K562 treated with DMSO at 1 percent for 24 hours (cell line): ENCODE data around the gene POLD2. TPM values are rescaled to one million over a fixed set of nuclear protein-coding genes. Genes with fewer than 3 reads are reported as not detected.

Experiments used
- total RNA-seq: library from RNA; unstranded; fragments of 300-600 nt; gene quantifications from 2 replicates; pipeline ENCODE4 v1.2.3, GENCODE V29; 2022; ENCODE audit warnings: low read depth; ENCODE audit not compliant: insufficient read depth

The POLD2 gene
- 128 and 147 TPM in 2 replicates for total RNA-seq

GRCh38 chr7:44123190-44124003 is at the start of gene POLD2:
TSS of gene POLD2 (minus strand) at chr7:44123548. CDS start at chr7:44122053, 1,495 bp downstream.

DNA sequence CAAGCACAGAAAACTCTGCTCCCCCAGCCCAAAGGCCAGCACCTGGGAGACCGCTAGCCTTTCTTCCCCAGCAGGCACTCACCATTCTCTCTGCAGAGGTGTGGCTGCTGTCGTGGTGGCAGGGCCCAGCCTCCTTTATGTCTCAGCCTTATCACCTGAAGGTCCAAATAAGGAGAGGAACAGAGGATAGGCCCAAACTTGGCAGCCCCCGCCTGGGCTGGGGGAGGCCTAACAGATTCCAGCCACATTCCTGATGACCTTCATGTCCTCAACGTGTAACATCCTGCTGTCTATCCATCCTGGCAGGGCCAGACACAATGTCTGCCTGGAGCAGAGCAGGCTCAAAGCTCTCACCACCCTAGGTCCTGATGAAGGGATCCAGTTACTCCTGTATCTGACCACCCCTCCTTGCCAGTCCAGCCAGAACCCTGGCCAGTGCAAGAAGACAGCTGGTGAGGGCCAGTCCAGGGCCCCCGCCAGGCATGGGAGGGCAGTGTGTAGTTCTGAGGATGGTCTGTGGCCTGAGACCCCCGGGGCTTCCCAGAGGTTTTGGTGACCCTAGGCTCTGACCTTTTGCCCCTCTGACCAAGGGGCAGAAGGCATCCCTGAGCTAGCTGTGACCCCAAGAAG is 18.0 kb upstream of the POLD2 start, which contains the start of gene MYL7:
TSS of gene MYL7 (minus strand) at position 112 of the 630 bp plus-strand sequence. CDS start at position 85, 27 bp downstream.

DNA sequence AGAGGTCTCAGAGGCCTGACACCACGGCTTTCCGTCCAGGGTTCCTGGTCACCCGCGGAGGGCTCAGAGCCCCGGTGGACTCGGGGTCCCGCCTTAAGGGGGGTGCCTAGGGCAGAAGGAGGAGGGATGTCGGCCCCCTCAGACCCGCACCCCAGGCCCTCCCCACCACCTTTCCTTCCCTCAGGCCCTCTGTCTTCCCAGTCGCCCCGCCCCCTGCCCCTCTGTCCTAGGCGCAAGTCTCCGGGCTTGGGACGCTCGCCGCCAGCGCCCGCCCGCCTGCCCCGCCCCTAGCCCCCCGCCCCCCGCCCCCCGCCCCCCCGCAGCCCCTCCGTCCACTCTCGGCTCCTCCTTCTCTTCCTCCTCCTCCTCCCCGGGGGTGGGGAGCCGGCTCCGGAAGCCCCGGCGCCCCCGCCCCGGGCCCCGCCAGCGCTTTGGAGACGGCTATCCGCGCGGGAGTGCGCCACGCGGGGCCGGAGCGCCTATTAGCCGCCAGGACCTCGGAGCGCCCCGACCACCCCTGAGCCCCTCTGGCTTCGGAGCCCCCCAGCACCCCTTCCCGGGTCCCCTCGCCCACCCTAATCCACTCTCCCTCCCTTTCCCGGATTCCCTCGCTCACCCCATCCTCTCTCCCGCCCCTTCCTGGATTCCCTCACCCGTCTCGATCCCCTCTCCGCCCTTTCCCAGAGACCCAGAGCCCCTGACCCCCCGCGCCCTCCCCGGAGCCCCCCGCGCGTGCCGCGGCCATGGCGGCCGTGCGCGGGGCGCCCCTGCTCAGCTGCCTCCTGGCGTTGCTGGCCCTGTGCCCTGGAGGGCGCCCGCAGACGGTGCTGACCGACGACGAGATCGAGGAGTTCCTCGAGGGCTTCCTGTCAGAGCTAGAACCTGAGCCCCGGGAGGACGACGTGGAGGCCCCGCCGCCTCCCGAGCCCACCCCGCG is 19.2 kb downstream of the POLD2 start, which contains the start of gene AEBP1:
TSS of gene AEBP1 (plus strand) at position 423 of the 937 bp plus-strand sequence. CDS start at position 744, 321 bp downstream.

DNA sequence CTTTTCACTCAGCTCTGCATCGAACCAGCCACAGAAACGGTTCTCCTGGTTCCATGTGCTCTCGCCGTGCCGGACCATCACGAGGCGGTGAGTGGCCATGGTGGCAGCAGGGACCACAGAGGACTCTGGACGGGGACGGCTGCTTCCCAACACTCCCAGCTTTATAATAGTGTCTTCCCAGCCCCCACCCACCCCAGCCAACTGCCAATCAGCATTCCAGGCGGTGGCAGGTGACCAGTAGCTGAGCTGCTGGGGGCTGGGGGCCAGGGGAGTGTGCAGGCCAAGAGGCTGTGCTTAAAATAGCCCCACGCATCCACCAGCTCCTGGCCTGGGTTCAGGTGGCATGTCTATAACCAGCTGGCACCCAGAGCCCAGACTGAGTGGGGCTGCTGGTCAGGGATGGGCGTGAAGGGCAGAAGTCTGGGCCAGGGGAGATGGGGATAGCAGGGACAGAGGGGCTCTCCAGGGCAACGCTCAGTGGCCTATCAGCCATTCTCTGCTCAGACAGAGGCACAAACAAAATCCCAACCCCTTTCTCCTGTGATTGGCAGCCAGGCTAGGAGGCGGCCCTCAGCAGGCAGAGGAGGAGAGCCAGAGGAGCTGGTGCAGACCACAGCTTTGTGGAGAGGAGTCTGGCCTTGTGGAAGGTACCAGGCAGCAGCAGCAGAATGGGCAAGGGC is 57.8 kb downstream of the POLD2 start, which contains the start of gene PGAM2:
TSS of gene PGAM2 (minus strand) at position 137 of the 680 bp plus-strand sequence. CDS start at position 99, 38 bp downstream.

Other genes starting within 250 kb of the POLD2 start
- gene URGCP, start 217.0 kb downstream of the POLD2 start, total RNA-seq = 25.8 and 33.3 TPM in 2 replicates
- gene UBE2D4, start 197.1 kb downstream of the POLD2 start, total RNA-seq = 9.7 and 12.0 TPM in 2 replicates
- not detected in 2 replicates for gene SPDYE1, start 125.7 kb downstream of the POLD2 start, total RNA-seq
- 57.0 and 64.1 TPM in 2 replicates for gene DBNL, start 78.8 kb downstream of the POLD2 start, total RNA-seq
- gene PGAM2, start 58.0 kb downstream of the POLD2 start, total RNA-seq = not detected in 2 replicates
- 11.0 and 16.8 TPM in 2 replicates for gene POLM, start 41.0 kb downstream of the POLD2 start, total RNA-seq
- 0.24 and 0.39 TPM in 2 replicates for gene AEBP1, start 19.2 kb downstream of the POLD2 start, total RNA-seq
- gene MYL7, start 17.8 kb upstream of the POLD2 start, total RNA-seq = not detected in 2 replicates
- 0.78 and 2.3 TPM in 2 replicates for gene GCK, start 65.9 kb upstream of the POLD2 start, total RNA-seq
- 108 and 112 TPM in 2 replicates for gene YKT6, start 77.4 kb upstream of the POLD2 start, total RNA-seq
- gene CAMK2B, start 202.0 kb upstream of the POLD2 start, total RNA-seq = not detected in 2 replicates